Esophagus squamous epithelium (tissue), 4 donors: ENCODE data around the gene ATP6V0E2.

Experiments
- POLR2A ChIP-seq, 4 donors: fragments of 450-650 bp; IDR thresholded peaks; one replicate each; pipeline ENCODE4 v1.6.1; 2017; ENCODE audit warnings: antibody characterized with exemption in 4 of 4, mild to moderate bottlenecking in 4 of 4, moderate library complexity in 3 of 4
- TF ChIP-seq, protein P1 (sequence below), 6 experiments: fragments of 450-650 bp in 4 of 6; fragments of 200-600 bp in 2 of 6; sonication (generic) in 2 of 6; IDR thresholded peaks; one replicate each; pipeline ENCODE4 v1.5.1; 2016 to 2019; ENCODE audit warnings: antibody characterized with exemption in 6 of 6, mild to moderate bottlenecking in 4 of 6, moderate library complexity in 4 of 6

- TF ChIP-seq, protein P1, sequence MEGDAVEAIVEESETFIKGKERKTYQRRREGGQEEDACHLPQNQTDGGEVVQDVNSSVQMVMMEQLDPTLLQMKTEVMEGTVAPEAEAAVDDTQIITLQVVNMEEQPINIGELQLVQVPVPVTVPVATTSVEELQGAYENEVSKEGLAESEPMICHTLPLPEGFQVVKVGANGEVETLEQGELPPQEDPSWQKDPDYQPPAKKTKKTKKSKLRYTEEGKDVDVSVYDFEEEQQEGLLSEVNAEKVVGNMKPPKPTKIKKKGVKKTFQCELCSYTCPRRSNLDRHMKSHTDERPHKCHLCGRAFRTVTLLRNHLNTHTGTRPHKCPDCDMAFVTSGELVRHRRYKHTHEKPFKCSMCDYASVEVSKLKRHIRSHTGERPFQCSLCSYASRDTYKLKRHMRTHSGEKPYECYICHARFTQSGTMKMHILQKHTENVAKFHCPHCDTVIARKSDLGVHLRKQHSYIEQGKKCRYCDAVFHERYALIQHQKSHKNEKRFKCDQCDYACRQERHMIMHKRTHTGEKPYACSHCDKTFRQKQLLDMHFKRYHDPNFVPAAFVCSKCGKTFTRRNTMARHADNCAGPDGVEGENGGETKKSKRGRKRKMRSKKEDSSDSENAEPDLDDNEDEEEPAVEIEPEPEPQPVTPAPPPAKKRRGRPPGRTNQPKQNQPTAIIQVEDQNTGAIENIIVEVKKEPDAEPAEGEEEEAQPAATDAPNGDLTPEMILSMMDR (IDR thresholded peaks at IDR 0.05), result no peak
- no peak for TF ChIP-seq POLR2A (IDR thresholded peaks at IDR 0.05)
These were observed 14.4 kb upstream of the ATP6V0E2 start for GRCh38 chr7:149859369-149859768.
